Hippocampal formation (tissue), 2 donors: ENCODE measurements around the gene CLEC20A.
A peak's percentile ranks its signal among the peaks of the same experiment; 100 is the strongest.
"Not testable (repeated sequence)": the region's sequence is repeated elsewhere in the genome, so short reads cannot be mapped to it uniquely, and the experiment has no call there.

Source experiments
- DNase-seq, 2 donors: peaks; one replicate each; lab custom pipeline; 2025; lab: John Stamatoyannopoulos, UW

The CLEC20A gene

GRCh38 chr1:178529364-178530036, 32.7 kb upstream of the CLEC20A start:
- DNase-seq = no peak

GRCh38 chr1:178528953-178529335, 32.2 kb upstream of the CLEC20A start:
- DNase-seq = no peak

DNA sequence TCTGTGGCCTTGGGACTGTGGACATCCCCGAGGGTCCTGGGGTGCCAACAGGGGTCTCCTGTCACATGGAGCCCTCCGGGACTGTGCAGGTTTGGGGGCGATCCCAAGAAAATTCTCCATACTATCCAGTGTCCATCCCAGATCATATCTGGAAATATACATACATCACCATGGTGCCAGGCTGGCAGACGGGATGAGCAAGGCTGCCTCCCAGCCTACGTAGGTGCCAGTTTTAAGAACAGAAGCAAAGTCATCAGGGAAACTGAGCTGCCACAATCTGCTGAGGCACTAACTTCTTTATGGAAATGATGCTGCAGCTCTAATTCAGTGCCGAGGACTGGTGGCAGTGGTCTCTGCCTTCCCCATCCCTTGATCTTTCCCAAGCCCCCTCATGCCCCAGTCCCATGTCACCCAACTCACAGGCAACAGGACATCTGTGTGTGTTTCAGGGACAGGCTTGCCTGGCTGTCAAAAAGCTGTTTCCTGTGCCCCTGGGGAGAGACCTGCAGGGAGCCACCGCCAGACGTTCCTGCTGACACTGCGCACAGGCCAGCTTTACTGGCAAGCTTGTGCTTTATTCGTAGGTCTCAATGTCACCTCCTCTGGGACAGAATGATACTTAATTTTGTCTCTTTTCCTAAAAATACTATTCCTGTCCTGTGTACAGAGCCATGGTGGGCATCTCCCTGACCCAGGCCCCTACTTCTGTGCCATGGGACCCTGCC, 31.6 kb upstream of the CLEC20A start:
- no peak for DNase-seq

GRCh38 chr1:178527117-178527516, 30.4 kb upstream of the CLEC20A start:
- DNase-seq = no peak

DNA sequence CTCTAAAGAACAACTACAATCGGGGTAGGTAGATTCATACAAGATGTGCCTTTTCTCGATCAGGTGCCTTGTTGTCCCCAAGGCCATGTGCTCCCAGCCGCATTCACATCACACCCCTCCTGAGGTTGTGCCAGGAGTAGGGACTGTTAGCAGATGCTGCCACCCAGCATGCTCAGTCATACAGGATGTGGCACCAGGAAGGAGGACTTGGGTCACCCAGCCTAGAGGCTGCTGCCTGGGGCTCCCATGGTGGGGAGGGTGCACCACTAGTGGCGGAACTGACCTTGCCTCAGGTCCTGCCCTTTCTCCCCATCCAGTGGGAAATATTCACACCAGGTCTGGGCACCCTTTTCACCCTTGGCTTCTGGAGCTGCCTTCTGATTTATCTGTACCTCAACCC, 24.5 kb upstream of the CLEC20A start:
- no peak for DNase-seq

DNA sequence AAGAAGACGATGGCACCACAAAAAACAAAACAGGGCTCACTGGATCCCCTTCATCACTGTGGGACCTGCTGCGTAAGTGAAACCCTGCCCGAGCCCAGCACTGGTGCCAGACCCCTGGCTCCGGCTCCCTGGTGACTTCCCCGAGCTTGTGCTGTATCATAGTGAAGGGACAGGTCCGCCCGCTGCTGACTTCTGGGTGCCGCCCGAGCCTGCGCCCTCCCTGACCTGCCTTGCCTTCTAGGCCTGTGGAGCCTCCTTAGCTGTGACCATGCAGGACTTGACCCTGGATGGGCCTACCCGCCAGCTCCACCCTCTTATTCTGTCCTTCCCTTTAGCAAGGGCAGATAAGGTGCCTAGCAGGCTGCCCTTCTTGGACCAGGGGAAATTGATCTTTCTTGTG, 24.0 kb upstream of the CLEC20A start:
- no peak for DNase-seq

- no peak for DNase-seq
Measured at GRCh38 chr1:178518894-178519293, 22.1 kb upstream of the CLEC20A start.

- DNase-seq = no peak
Measured at GRCh38 chr1:178516110-178516509, 19.3 kb upstream of the CLEC20A start.

DNA sequence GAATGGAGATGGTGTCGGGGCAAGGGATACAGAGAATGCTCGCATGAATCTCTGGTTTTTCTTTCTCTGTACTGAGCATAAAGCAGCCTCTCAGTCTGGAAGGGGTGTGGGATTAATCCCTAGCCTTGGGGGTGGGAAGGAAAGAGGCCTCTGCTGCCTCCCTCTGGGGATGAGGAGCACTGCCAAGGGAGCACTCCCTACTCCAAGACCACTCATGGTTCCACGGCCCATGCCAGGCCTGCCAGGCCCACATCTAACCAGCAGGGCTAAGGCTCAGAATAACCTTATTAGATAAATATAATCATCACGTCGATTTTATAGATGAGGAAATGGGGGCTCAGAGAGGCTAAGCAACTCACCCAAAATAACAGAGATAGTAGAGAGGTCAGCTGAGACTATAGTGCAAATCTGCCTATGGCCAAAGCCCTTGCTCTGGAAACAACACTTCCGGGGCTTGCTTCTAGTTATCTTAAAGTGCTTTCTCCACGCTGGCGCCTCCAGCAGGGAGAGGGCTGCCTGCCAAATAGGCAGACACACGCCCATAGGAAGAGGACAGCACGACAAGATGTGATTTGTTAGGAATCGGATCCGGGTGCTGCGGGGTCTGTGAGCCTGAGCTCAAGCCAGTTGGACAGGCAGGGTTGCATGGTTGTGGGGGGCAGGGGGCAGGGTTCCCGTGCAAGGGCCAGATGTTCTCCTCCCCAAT, 16.7 kb upstream of the CLEC20A start:
- no peak for DNase-seq

DNA sequence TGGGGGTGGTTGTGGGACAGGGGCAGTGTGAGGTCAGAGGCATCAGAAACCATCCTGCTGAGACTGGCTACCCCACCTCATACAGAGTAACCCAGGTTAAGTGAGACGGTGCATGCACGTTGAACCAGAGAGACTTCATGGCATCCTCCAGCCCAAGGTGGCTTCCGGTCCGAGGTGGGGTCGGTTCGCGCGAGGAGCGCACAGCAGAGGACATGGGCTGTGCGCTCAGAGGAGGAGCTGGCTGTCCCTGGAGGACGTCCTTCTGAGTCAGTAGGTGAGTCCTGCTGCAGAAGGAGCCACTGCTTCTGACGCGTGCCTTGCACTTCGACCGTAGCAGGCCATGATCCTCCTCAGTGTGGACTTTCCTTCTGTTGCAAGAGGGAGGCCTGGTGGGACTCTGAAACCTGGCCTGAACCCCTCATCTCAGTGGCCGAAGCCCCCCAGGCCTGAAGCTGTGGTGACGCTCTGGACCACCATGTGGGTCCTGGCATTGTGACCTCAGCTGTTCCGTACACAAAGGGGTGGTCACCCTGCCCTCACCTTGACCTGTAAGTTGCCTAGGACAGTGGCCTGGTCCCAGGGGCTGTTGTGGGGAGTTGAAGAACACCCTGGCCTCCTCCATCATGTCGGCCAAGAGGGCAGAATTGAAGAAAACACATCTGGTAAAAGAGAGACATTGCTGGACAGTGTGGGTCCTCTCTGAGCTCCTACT, 16.0 kb upstream of the CLEC20A start, which contains the start of gene TEX35:
TEX35 (plus strand) TSS at position 544 of the 712 bp plus-strand sequence; CDS start at position 624, 80 bp downstream.
- DNase-seq = no peak

DNA sequence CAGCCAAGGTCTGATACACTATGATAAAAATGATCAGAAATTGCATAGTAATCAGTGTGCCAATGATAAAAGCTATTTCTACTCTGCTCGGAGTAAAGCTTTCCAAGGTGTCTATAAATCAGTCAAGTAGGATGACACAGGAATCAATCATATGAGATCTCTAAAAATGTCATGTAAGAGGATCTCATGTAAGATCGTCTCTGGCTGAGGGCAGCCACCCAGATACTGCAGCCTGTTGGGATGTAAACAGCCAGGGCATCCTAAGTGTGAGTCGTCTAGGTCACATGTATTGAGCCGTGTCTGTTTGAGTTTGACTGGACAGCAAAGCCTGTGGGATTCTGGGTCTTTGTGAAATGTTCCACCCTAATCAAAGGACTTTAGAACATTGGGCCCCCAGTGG, 13.4 kb upstream of the CLEC20A start:
- DNase-seq = no peak

GRCh38 chr1:178509414-178510007, 12.7 kb upstream of the CLEC20A start:
- DNase-seq = no peak

- DNase-seq = no peak
Measured at GRCh38 chr1:178506669-178507068, 9.9 kb upstream of the CLEC20A start.

DNA sequence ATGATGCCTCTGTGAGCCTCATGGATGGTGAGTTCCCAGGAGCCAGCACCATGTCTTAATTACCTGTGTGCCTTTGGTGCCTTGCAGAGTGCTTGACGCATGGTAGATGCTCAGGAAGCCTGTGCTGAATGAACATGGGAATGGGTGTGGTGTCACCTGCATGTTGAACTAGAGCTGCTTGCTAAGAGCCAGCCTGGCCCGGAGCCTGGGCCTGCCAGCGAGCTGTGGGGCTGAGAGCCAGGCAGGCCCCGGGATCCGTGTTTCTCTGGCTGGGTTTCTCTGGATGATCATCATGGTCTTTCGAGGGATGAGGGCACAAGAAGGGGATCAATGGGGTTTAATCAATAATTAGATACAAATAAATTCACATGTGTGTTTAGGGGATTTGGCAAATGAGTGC, 9.4 kb upstream of the CLEC20A start:
- no peak for DNase-seq

GRCh38 chr1:178504286-178504685, 7.5 kb upstream of the CLEC20A start:
- DNase-seq = no peak

GRCh38 chr1:178503849-178504248, 7.1 kb upstream of the CLEC20A start:
- no peak for DNase-seq

- DNase-seq = not testable (repeated sequence)
Measured at GRCh38 chr1:178503316-178503715, 6.6 kb upstream of the CLEC20A start.

- DNase-seq = no peak
Measured at GRCh38 chr1:178502856-178503255, 6.1 kb upstream of the CLEC20A start.

DNA sequence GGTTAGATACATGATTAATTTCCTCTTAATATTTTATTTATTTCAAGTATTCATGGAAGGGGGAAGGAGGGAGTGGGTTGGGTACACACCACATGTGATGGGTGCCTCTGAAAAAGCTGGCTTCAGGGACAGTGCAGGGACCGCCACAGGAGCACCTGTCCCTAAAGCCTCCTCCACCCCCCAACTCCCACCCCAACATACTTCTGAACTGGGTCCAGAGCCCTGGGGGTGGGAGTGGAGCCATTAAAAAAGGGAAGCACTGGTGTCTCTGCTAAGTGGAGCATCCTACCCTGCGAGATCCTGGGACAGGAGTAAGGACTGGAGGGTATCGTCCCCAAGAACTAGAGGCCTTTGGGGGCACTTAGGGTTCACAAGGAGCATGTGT, 5.6 kb upstream of the CLEC20A start:
- no peak for DNase-seq

- peak in 1 of 2 donors; percentile 48 for DNase-seq
Measured at GRCh38 chr1:178501705-178502329, 5.1 kb upstream of the CLEC20A start.

GRCh38 chr1:178500936-178501554, 4.3 kb upstream of the CLEC20A start:
- no peak for DNase-seq
